Ovary (tissue), 3 donors: ENCODE results near the gene SLC24A4.

Experiments used
- CTCF ChIP-seq, 3 donors: fragments of 450-650 bp in 2 of 3; fragments of 200-600 bp in 1 of 3; IDR thresholded peaks; one replicate each; pipeline versions ENCODE4 v1.5.1 to v1.8.0; 2016 to 2022; ENCODE audit warnings: antibody characterized with exemption in 3 of 3, mild to moderate bottlenecking in 1 of 3
- POLR2A ChIP-seq: fragments of 450-650 bp; IDR thresholded peaks from one replicate; pipeline ENCODE4 v1.6.1; 2017; ENCODE audit warnings: antibody characterized with exemption, mild to moderate bottlenecking, moderate library complexity
- donor health status: DM: no; HTN: no; CAD: no.

GRCh38 chr14:92368001-92368400 lies 45.0 kb downstream of the SLC24A4 start:
- no peak for TF ChIP-seq CTCF (IDR thresholded peaks at IDR 0.05)
- TF ChIP-seq POLR2A, result no peak
